WTC11 (cell line): ENCODE results near the gene CERT1.

ENCODE experiments used
- GABPB1 ChIP-seq: sonication (generic); formaldehyde crosslinking; IDR thresholded peaks from 2 replicates; pipeline ENCODE4 v1.8.1; 2023; ENCODE audit warnings: mild to moderate bottlenecking, missing genetic modification reagents
- HMGA2 ChIP-seq: fragments of 250-450 bp; sonication (Bioruptor Pico); IDR thresholded peaks from 2 replicates; pipeline ENCODE4 v1.4.0; 2021; ENCODE audit warnings: mild to moderate bottlenecking, moderate library complexity

GRCh38 chr5:75338408-75338807 is 173.0 kb downstream of the CERT1 start:
- TF ChIP-seq GABPB1 (CRISPR knock-in tag), result no peak
- no peak for TF ChIP-seq HMGA2
